Mesendoderm (in vitro differentiated cells): ENCODE results near the gene LRP2.

ENCODE experiments used
- DNase-seq: peaks from one replicate; pipeline ENCODE4 v3.0.0; 2013
- H2AK5ac ChIP-seq: 2 replicates; pipeline ENCODE4 v1.6.1; 2013; ENCODE audit warnings: low read length, inconsistent platforms
- H2BK120ac ChIP-seq: 2 replicates; pipeline ENCODE4 v1.6.1; 2013; ENCODE audit warnings: low read depth, mild to moderate bottlenecking, low read length, moderate library complexity, mixed read lengths
- H2BK15ac ChIP-seq: replicated peaks from 2 replicates; pipeline ENCODE4 v1.6.1; 2013; ENCODE audit warnings: low read depth, mild to moderate bottlenecking, moderate library complexity
- H2BK5ac ChIP-seq: 2 replicates; pipeline ENCODE4 v1.6.1; 2013; ENCODE audit warnings: low read length, inconsistent platforms
- H3K18ac ChIP-seq: 2 replicates; pipeline ENCODE4 v1.6.1; 2013; ENCODE audit warnings: mild to moderate bottlenecking, low read length, mixed read lengths
- H3K23ac ChIP-seq: one replicate; pipeline ENCODE4 v1.6.1; 2013; ENCODE audit warnings: low read length
- H3K27ac ChIP-seq: 2 replicates; pipeline ENCODE4 v1.5.1; 2013; ENCODE audit warnings: low read depth, mild to moderate bottlenecking, inconsistent platforms, low read length, moderate library complexity
- H3K27me3 ChIP-seq: 2 replicates; pipeline ENCODE4 v1.6.1; 2013; ENCODE audit warnings: low read length, control low read depth, mild to moderate bottlenecking, inconsistent platforms; ENCODE audit not compliant: insufficient read depth, poor library complexity
- H3K36me3 ChIP-seq: 2 replicates; pipeline ENCODE4 v1.6.1; 2013; ENCODE audit warnings: low read length, inconsistent platforms; ENCODE audit not compliant: control insufficient read depth, insufficient read depth
- H3K4ac ChIP-seq: one replicate; pipeline ENCODE4 v1.6.1; 2013; ENCODE audit warnings: low read depth, mild to moderate bottlenecking, low read length, moderate library complexity
- H3K4me1 ChIP-seq: 2 replicates; pipeline ENCODE4 v1.6.1; 2013; ENCODE audit warnings: low read depth, low read length, inconsistent platforms; ENCODE audit not compliant: control insufficient read depth
- H3K4me2 ChIP-seq: 2 replicates; pipeline ENCODE4 v1.6.1; 2013; ENCODE audit warnings: low read length
- H3K4me3 ChIP-seq: 2 replicates; pipeline ENCODE4 v1.5.1; 2013; ENCODE audit warnings: mild to moderate bottlenecking, low read length
- H3K56ac ChIP-seq: one replicate; pipeline ENCODE4 v1.6.1; 2013; ENCODE audit warnings: low read length
- H3K79me1 ChIP-seq: 2 replicates; pipeline ENCODE4 v1.6.1; 2013; ENCODE audit warnings: low read length, inconsistent platforms
- H3K79me2 ChIP-seq: 2 replicates; pipeline ENCODE4 v1.6.1; 2013; ENCODE audit warnings: mild to moderate bottlenecking, low read length; ENCODE audit not compliant: control insufficient read depth, insufficient read depth
- H3K9ac ChIP-seq: 2 replicates; pipeline ENCODE4 v1.6.1; 2013; ENCODE audit warnings: low read length, inconsistent platforms
- H4K5ac ChIP-seq: one replicate; pipeline ENCODE4 v1.6.1; 2013; ENCODE audit warnings: low read length
- H4K8ac ChIP-seq: one replicate; pipeline ENCODE4 v1.6.1; 2013; ENCODE audit warnings: low read depth, mild to moderate bottlenecking, control low read depth, low read length, moderate library complexity
- WGBS: extraction: QIAGEN DNeasy Blood & Tissue Kit; methylation state at CpG from one replicate; pipeline ENCODE4 v1.1.7; 2013; ENCODE audit warnings: low lambda C conversion rate, missing lambda C conversion rate; ENCODE audit not compliant: insufficient coverage; ENCODE audit errors: extremely low coverage; 5-methylcytosine and 5-hydroxymethylcytosine counted together

Gene LRP2

DNA sequence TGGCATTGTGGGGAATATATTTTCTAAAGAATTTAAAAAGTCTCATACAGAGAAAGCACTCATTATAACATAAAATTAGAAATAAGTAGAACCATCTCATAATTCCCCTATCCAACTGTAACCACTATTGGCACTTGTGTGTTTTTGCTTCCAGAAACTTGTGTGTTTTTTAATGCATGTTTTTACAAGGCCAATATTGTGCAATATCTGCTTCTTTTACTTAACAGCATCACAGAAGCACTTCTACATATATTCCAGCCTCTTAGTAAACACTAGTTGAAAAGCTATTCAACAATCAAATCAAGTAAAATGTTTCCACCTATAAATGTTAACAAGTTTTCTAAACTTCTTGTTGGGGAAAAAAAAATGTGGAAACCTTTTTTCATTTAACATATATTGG is 132.7 kb downstream of the LRP2 start:
- no peak overlapping the region for H2BK5ac ChIP-seq
- H3K79me2 ChIP-seq: no peaks in the 10 kb centered on the region
- H3K56ac ChIP-seq: no peak overlapping the region
- H3K4me3 ChIP-seq: no peak overlapping the region
- H3K27me3 ChIP-seq: no peaks in the 10 kb centered on the region
- no peaks in the 10 kb centered on the region for H3K36me3 ChIP-seq
- H3K18ac ChIP-seq: no peak overlapping the region
- H2BK120ac ChIP-seq: no peak overlapping the region
- H3K23ac ChIP-seq: no peak overlapping the region
- H3K4me1 ChIP-seq: no peaks in the 10 kb centered on the region
- H3K4me2 ChIP-seq: no peak overlapping the region
- H3K9ac ChIP-seq: no peak overlapping the region
- H3K27ac ChIP-seq: no peak overlapping the region
- no peaks in the 10 kb centered on the region for H3K79me1 ChIP-seq
- no peak overlapping the region for H3K4ac ChIP-seq
- H4K8ac ChIP-seq: no peak overlapping the region
- H2AK5ac ChIP-seq: no peak overlapping the region
- no peak overlapping the region for H2BK15ac ChIP-seq
- no peak overlapping the region for H4K5ac ChIP-seq
- DNase-seq: no peak

DNA sequence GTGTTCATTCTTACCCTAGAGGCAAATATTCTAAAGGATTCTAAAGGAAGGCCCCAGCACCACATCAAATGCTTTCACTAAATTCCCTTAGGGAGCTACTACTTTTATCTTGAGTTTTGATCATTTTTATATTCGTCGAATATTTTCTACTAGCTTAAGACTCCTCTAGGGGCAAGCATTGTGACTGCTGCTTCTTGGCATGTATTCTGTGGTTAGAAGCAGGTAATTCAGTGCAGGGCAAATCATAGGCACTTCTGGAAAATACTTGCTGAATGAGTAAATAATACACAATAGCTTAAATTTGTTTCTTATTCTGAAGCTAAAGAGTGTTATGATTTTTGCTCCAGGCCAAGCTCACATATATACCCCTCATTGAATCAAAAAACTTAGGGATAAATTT is 136.4 kb downstream of the LRP2 start:
- Histone ChIP-seq H3K79me2 (no peaks in the 10 kb centered on the region), H3K56ac (no peak overlapping the region), H3K36me3 (no peaks in the 10 kb centered on the region), H3K4me3 (no peak overlapping the region), H4K8ac (no peak overlapping the region), H2BK5ac (no peak overlapping the region), H4K5ac (no peak overlapping the region), H3K23ac (no peak overlapping the region), H3K27ac (no peak overlapping the region), H3K9ac (no peak overlapping the region), H2BK120ac (no peak overlapping the region), H3K27me3 (no peaks in the 10 kb centered on the region), H3K4me2 (no peak overlapping the region), H2AK5ac (no peak overlapping the region), H3K4ac (no peak overlapping the region), H2BK15ac (no peak overlapping the region), H3K18ac (no peak overlapping the region), H3K4me1 (no peaks in the 10 kb centered on the region), H3K79me1 (no peaks in the 10 kb centered on the region)
- WGBS: no CpG with 5 or more reads among the region's 2 CpGs
- DNase-seq: no peak

DNA sequence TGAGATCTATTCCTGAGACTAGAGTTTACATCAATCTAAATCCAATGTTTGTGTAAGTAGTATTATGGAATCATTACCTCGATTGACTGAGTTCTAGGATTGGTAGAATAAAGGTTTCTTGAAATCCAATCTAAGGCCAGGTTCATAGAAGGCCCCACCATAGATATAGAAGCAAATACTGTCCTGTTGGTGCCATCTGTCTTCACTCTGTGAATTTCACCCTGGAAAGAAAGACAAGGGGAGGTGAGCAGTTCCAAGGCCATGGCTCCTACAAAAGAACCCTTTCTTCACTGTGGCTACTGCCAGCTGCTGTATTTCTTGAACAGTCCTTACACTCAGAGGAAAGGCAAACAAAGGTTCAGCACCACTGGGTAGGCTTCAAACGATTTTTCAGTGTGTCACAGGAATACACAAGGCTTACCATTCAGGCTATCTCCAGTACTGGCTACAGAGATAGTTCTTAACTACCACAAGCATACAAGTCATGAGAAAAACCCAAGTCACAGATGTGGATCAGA is 137.0 kb downstream of the LRP2 start:
- no peak overlapping the region for H3K4ac ChIP-seq
- H3K4me3 ChIP-seq: no peak overlapping the region
- no peak overlapping the region for H3K4me2 ChIP-seq
- no peak overlapping the region for H2BK5ac ChIP-seq
- no peak overlapping the region for H4K8ac ChIP-seq
- no peaks in the 10 kb centered on the region for H3K79me2 ChIP-seq
- no peak overlapping the region for H2BK15ac ChIP-seq
- no peaks in the 10 kb centered on the region for H3K79me1 ChIP-seq
- no peak overlapping the region for H3K9ac ChIP-seq
- H3K56ac ChIP-seq: no peak overlapping the region
- no peaks in the 10 kb centered on the region for H3K4me1 ChIP-seq
- H2BK120ac ChIP-seq: no peak overlapping the region
- no CpG with 5 or more reads among the region's 2 CpGs for WGBS
- no peak overlapping the region for H3K27ac ChIP-seq
- H4K5ac ChIP-seq: no peak overlapping the region
- no peak overlapping the region for H2AK5ac ChIP-seq
- H3K18ac ChIP-seq: no peak overlapping the region
- DNase-seq: peak; percentile 13
- H3K23ac ChIP-seq: no peak overlapping the region
- H3K27me3 ChIP-seq: no peaks in the 10 kb centered on the region
- H3K36me3 ChIP-seq: no peaks in the 10 kb centered on the region

DNA sequence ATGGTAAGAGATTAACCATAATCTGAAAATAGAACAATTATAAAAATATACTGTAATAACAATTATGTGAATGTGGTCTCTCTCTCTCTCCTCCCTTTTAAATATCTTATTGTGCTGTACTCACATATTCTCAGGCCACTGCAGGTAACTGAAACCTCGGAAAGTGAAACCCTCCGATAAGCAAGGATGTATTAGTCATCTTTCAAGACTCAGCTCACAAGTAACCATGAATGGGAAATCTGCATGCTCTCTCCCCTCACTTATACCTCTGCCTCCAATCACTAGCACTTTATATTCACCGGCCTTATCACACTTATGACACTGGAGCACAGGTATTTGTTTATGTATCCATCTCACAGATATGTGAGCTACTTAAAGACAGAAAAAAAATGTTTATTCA is 139.7 kb downstream of the LRP2 start:
- Histone ChIP-seq H3K79me2 (no peaks in the 10 kb centered on the region), H3K56ac (no peak overlapping the region), H3K4me3 (no peak overlapping the region), H2BK5ac (no peak overlapping the region), H3K36me3 (no peaks in the 10 kb centered on the region), H2BK15ac (no peak overlapping the region), H2AK5ac (no peak overlapping the region), H3K18ac (no peak overlapping the region), H4K5ac (no peak overlapping the region), H3K4me1 (no peaks in the 10 kb centered on the region), H3K27me3 (no peaks in the 10 kb centered on the region), H3K23ac (no peak overlapping the region), H3K4me2 (no peak overlapping the region), H4K8ac (no peak overlapping the region), H2BK120ac (no peak overlapping the region), H3K27ac (no peak overlapping the region), H3K79me1 (no peaks in the 10 kb centered on the region), H3K9ac (no peak overlapping the region), H3K4ac (no peak overlapping the region)
- no CpG with 5 or more reads among the region's 3 CpGs for WGBS
- DNase-seq: no peak

DNA sequence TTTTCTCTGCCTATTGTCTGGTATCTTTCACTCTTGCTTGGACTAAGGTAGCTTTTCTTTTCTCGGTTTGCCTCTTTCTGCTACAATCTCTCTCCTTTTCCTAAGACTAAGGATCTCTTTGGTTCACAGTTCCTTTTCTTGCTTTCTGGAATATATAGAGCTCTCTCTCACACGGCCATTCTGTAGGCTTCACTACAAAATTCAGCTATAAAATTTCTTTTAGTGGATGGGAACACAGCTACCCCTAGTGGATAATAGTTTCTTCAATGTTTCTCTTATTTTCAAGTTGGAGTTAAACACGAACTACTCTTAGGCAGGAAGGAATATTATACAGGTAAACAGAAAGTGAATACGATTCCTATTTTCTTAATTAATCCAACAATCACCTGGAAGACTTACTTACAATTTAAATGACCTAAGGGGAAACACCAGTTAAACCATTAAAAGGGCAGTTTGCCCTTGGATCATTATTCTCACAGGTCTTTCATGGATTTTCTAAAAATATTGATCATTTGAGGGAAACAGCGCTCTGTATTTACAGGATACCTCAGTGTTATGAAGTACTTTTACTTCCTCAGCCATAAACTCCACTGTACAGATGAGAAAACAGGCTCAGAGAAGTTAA is 140.5 kb downstream of the LRP2 start:
- Histone ChIP-seq H4K5ac (no peak overlapping the region), H3K23ac (no peak overlapping the region), H2BK120ac (no peak overlapping the region), H4K8ac (no peak overlapping the region), H3K56ac (peak overlapping the region; percentile 27), H3K4me2 (no peak overlapping the region), H2BK5ac (no peak overlapping the region), H3K4me1 (no peaks in the 10 kb centered on the region), H2BK15ac (no peak overlapping the region), H3K27me3 (no peaks in the 10 kb centered on the region), H3K27ac (no peak overlapping the region), H3K4ac (no peak overlapping the region), H3K79me2 (no peaks in the 10 kb centered on the region), H3K36me3 (no peaks in the 10 kb centered on the region), H2AK5ac (no peak overlapping the region), H3K18ac (no peak overlapping the region), H3K79me1 (no peaks in the 10 kb centered on the region), H3K9ac (no peak overlapping the region), H3K4me3 (no peak overlapping the region)
- no CpG with 5 or more reads among the region's 5 CpGs for WGBS
- DNase-seq: peak; percentile 58

- H3K27ac ChIP-seq: no peak overlapping the region
- WGBS: no CpG with 5 or more reads among the region's 4 CpGs
- H3K56ac ChIP-seq: no peak overlapping the region
- H2BK120ac ChIP-seq: no peak overlapping the region
- DNase-seq: no peak
- H3K79me2 ChIP-seq: no peaks in the 10 kb centered on the region
- H2AK5ac ChIP-seq: no peak overlapping the region
- H3K23ac ChIP-seq: no peak overlapping the region
- no peaks in the 10 kb centered on the region for H3K79me1 ChIP-seq
- no peak overlapping the region for H4K5ac ChIP-seq
- H3K4me2 ChIP-seq: no peak overlapping the region
- H2BK5ac ChIP-seq: no peak overlapping the region
- no peak overlapping the region for H4K8ac ChIP-seq
- H2BK15ac ChIP-seq: no peak overlapping the region
- no peak overlapping the region for H3K18ac ChIP-seq
- H3K4me3 ChIP-seq: no peak overlapping the region
- no peaks in the 10 kb centered on the region for H3K4me1 ChIP-seq
- no peak overlapping the region for H3K9ac ChIP-seq
- no peaks in the 10 kb centered on the region for H3K27me3 ChIP-seq
- no peak overlapping the region for H3K4ac ChIP-seq
- no peaks in the 10 kb centered on the region for H3K36me3 ChIP-seq
Measured at GRCh38 chr2:169210917-169211316, 151.4 kb downstream of the LRP2 start.
